Common myeloid progenitor, CD34-positive (primary cell): ENCODE data around the gene MUTYH.
A peak's percentile ranks its signal among the peaks of the same experiment; 100 is the strongest.

Source experiments
- CTCF ChIA-PET: fragments of 350-600 bp; sonication (Branson Sonifier 250); formaldehyde crosslinking; loops from one replicate; lab custom pipeline; 2021; ENCODE audit warnings: antibody characterized with exemption; lab: Charles Lee
- POLR2A ChIA-PET: fragments of 350-600 bp; sonication (Branson Sonifier 250); formaldehyde crosslinking; loops from one replicate; lab custom pipeline; 2021; ENCODE audit warnings: antibody characterized with exemption; lab: Charles Lee
- DNase-seq, 3 donors: peaks; one replicate each; pipeline versions ENCODE4 v3.0.0 to v3.0.0-alpha.2; 2013
- H3K27ac ChIP-seq, 2 experiments: 1 replicate in 1 of 2; 2 replicates in 1 of 2; pipeline ENCODE4 v1.7.0; 2013; ENCODE audit warnings: inconsistent platforms in 2 of 2, low read length in 2 of 2, mild to moderate bottlenecking in 2 of 2, low read depth in 1 of 2, moderate library complexity in 1 of 2; ENCODE audit not compliant: severe bottlenecking in 2 of 2, insufficient read depth in 1 of 2, poor library complexity in 1 of 2
- H3K27me3 ChIP-seq, 5 experiments: replicated peaks in 2 of 5; 1 replicate in 3 of 5; 2 replicates in 2 of 5; pipeline versions ENCODE4 v1.6.1 to v1.7.0; 2013; ENCODE audit warnings: low read length in 4 of 5, mild to moderate bottlenecking in 2 of 5, moderate library complexity in 2 of 5, inconsistent platforms in 1 of 5; ENCODE audit not compliant: insufficient read depth in 5 of 5, control insufficient read depth in 4 of 5
- H3K36me3 ChIP-seq, 4 experiments: 1 replicate in 2 of 4; 2 replicates in 2 of 4; pipeline versions ENCODE4 v1.6.1 to v1.7.0; 2013; ENCODE audit warnings: low read length in 3 of 4, control low read depth in 1 of 4, mild to moderate bottlenecking in 1 of 4; ENCODE audit not compliant: control insufficient read depth in 4 of 4, insufficient read depth in 4 of 4
- H3K4me1 ChIP-seq, 4 experiments: 1 replicate in 3 of 4; 2 replicates in 1 of 4; pipeline versions ENCODE4 v1.6.1 to v1.7.1; 2013; ENCODE audit warnings: low read length in 3 of 4, mild to moderate bottlenecking in 3 of 4, control low read depth in 1 of 4, inconsistent platforms in 1 of 4, moderate library complexity in 1 of 4; ENCODE audit not compliant: control insufficient read depth in 4 of 4, insufficient read depth in 4 of 4; ENCODE audit errors: control extremely low read depth in 1 of 4
- H3K4me3 ChIP-seq, 7 experiments: 1 replicate in 4 of 7; 2 replicates in 3 of 7; pipeline versions ENCODE4 v1.5.1 to v1.7.0; 2013; ENCODE audit warnings: mild to moderate bottlenecking in 7 of 7, low read length in 6 of 7, moderate library complexity in 6 of 7, inconsistent platforms in 2 of 7, low read depth in 2 of 7, control low read depth in 1 of 7; ENCODE audit not compliant: insufficient read depth in 4 of 7, control insufficient read depth in 1 of 7; ENCODE audit errors: extremely low read depth in 1 of 7
- H3K9me3 ChIP-seq, 5 experiments: 1 replicate in 4 of 5; 2 replicates in 1 of 5; pipeline versions ENCODE4 v1.6.1 to v1.7.1; 2013; ENCODE audit warnings: low read length in 4 of 5, mild to moderate bottlenecking in 2 of 5, inconsistent platforms in 1 of 5, low read depth in 1 of 5, moderate library complexity in 1 of 5; ENCODE audit not compliant: control insufficient read depth in 4 of 5, insufficient read depth in 2 of 5; ENCODE audit errors: control extremely low read depth in 1 of 5
- WGBS: methylation state at CpG from one replicate; pipeline ENCODE4 v1.1.5; 2013; ENCODE audit not compliant: insufficient coverage; 5-methylcytosine and 5-hydroxymethylcytosine counted together

Gene MUTYH

GRCh38 chr1:45302505-45303150 lies 37.6 kb downstream of the MUTYH start:
- POLR2A ChIA-PET: interaction anchor here (1.0 to 1.3 kb wide), 2 partner anchors 37 to 292 kb away, joined by 3 to 12 read pairs; partner anchors contain the start of genes HECTD3, MUTYH and TOE1
- H3K4me3 ChIP-seq: peak overlapping the region; percentile 53 to 90 (median 72)
- H3K27ac ChIP-seq: peak overlapping the region; percentile 66 to 84
- no peaks in the 10 kb centered on the region for H3K36me3 ChIP-seq
- WGBS: 95% methylated on average over 11 of the region's 16 CpGs
- CTCF ChIA-PET: interaction anchor here (0.6 to 18.6 kb wide), 15 partner anchors 11 to 517 kb away, joined by 3 to 402 read pairs (median 3); partner anchors contain the start of genes AKR1A1, HECTD3, MUTYH and TOE1
- peaks cover 2 to 24% (median 20%) of the 10 kb centered on the region in 4 experiments for H3K4me1 ChIP-seq
- no peaks in the 10 kb centered on the region for H3K27me3 ChIP-seq
- no peak for DNase-seq
- H3K9me3 ChIP-seq: no peaks in the 10 kb centered on the region

- Histone ChIP-seq H3K27ac (no peak overlapping the region), H3K4me1 (peaks cover 2 to 19% (median 17%) of the 10 kb centered on the region in 4 experiments), H3K36me3 (no peaks in the 10 kb centered on the region), H3K9me3 (no peaks in the 10 kb centered on the region), H3K4me3 (no peak overlapping the region), H3K27me3 (no peaks in the 10 kb centered on the region)
- POLR2A ChIA-PET: interaction anchor here (0.6 kb wide), 1 partner anchor 26 kb away, joined by 3 read pairs; the partner anchor contains the start of gene HPDL
- no peak for DNase-seq
- CTCF ChIA-PET: interaction anchor here (1.0 to 18.6 kb wide), 9 partner anchors 15 to 569 kb away, joined by 3 to 402 read pairs (median 4); partner anchors contain the start of genes HECTD3, HPDL, TESK2 and UROD
- WGBS: 100% methylated on average over 2 of the region's 2 CpGs
Observed at GRCh38 chr1:45300669-45300997, 39.6 kb downstream of the MUTYH start.

DNA sequence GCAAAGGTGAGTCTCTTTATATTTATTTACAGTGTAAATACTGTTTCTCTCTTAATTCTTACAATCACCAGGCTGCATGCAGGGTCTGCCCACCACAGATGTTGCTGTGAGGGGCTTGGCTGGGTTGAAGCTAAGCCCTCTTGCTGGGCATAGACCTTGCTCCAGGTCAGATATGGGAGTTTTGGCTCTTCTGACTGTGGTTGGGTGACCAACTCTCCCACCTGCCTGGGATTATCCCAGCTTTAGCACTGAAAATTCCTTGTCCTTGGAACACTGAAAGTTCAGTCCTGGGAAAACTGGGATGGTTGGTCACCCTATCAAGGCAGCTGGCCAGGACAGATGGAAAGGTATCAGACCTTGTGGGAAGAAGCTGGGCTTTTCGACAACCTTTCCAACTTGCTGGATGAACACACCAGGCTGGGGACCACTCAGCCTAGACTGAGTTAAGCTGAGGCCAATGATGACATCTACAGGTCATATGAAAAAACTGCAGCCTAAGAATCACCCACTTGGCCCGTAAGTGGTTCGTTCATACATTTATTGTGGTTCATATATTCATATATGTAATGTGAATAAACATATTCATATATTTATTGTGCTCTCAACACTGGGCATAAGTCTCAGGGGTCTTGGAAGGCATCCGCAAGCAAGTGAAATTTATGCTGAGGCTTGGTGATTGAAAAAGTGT lies 40.1 kb downstream of the MUTYH start:
- peak; percentile 81 to 90 (median 86) for DNase-seq
- CTCF ChIA-PET: interaction anchor here (0.8 to 18.6 kb wide), 14 partner anchors 16 to 568 kb away, joined by 3 to 402 read pairs (median 4); partner anchors contain the start of genes HECTD3, HPDL, TESK2 and UROD
- no peaks in the 10 kb centered on the region for H3K9me3 ChIP-seq
- peaks cover 2 to 18% (median 16%) of the 10 kb centered on the region in 4 experiments for H3K4me1 ChIP-seq
- WGBS: 51% methylated on average over 2 of the region's 4 CpGs
- POLR2A ChIA-PET: interaction anchor here (0.6 kb wide), 3 partner anchors 9 to 579 kb away, joined by 3 to 5 read pairs (median 3); partner anchors contain the start of gene HPDL
- no peaks in the 10 kb centered on the region for H3K36me3 ChIP-seq
- no peak overlapping the region for H3K4me3 ChIP-seq
- no peaks in the 10 kb centered on the region for H3K27me3 ChIP-seq
- H3K27ac ChIP-seq: no peak overlapping the region

DNA sequence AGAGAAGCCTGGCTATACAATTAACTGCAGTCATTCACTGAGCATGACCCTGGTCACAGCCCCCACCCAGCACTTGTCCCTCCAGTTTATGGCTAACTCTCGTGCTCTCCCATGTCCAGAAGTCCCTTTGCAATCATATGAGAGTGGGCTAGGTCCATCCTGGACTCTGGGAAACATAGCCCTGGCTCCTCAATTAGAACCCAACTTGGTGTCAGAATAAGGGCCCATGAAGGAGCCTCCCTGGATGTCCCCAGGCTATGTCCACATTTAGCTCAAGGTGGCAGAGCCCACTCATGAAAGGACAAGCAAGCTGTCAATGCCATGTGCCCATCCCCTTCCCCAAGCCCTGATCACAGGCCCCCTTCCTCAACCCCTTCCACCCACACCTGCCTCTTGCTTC lies 40.9 kb downstream of the MUTYH start:
- ChIA-PET POLR2A (no interaction called here), CTCF (interaction anchor here (0.6 to 18.6 kb wide), 8 partner anchors 16 to 1489 kb away, joined by 3 to 402 read pairs (median 4); partner anchors contain the start of genes HECTD3 and UROD)
- Histone ChIP-seq H3K36me3 (no peaks in the 10 kb centered on the region), H3K4me1 (peaks cover 2 to 10% (median 9%) of the 10 kb centered on the region in 4 experiments), H3K9me3 (no peaks in the 10 kb centered on the region), H3K4me3 (no peak overlapping the region), H3K27me3 (no peaks in the 10 kb centered on the region), H3K27ac (no peak overlapping the region)
- no peak for DNase-seq
- WGBS: no CpG with 5 or more reads among the region's 1 CpG

DNA sequence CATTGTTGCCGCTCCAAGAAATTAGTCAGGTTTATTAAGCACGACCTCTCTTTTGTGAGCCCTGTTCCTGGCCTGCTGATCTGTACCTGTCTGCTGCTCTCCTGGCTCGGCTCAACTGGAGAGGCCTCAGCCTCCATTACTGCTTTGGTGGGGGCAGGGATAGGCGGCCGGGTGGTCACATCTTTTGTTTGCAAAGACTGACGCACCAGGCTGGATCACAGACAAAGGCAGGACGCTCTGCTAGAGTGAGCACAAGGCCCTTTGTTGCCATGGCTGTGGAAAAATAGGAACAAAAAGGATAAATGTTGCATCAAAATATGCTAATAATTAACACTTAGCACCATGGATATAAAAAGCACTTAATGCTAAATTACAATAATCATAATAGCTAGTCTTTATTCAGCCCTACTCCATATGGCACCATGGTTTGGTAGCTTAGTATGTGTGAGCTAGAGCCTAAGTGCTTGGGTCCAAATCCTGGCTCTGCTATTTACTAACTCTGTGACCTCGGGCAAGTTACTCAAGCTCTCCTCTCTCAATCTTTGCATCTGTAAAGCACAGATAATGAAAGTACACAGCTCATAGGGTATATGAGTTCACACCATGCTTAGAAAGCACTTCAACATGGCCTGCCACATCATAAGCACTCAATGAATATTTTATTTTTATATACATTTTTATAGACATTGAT lies 42.4 kb downstream of the MUTYH start:
- ChIA-PET CTCF (interaction anchor here (0.5 to 18.6 kb wide), 4 partner anchors 17 to 471 kb away, joined by 3 to 402 read pairs (median 3); partner anchors contain the start of genes HECTD3 and UROD), POLR2A (no interaction called here)
- H3K4me1 ChIP-seq: peaks cover 0 to 3% (median 2%) of the 10 kb centered on the region in 4 experiments
- H3K36me3 ChIP-seq: no peaks in the 10 kb centered on the region
- DNase-seq: no peak
- H3K4me3 ChIP-seq: no peak overlapping the region
- 97% methylated on average over 6 of the region's 8 CpGs for WGBS
- H3K27ac ChIP-seq: no peak overlapping the region
- H3K27me3 ChIP-seq: no peaks in the 10 kb centered on the region
- H3K9me3 ChIP-seq: no peaks in the 10 kb centered on the region

DNA sequence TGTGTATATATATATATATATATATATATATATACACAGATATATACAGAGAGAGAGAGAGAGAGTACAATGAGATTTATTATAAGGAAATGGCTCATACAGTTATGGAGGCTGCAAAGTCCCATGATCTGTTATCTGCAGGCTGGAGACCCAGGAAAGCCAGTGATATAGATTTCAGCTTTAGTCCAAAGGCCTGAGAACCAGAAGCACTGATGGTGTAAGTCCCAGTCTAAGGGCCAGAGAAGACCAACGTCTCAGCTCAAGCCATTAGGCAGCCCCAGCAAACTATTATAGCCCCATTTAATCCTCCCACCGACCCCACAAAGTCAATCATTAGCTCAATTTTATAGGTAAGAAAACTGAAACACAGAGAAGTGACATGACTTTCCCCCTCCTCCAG lies 48.5 kb downstream of the MUTYH start:
- WGBS: no CpG with 5 or more reads among the region's 2 CpGs
- no peak overlapping the region for H3K4me3 ChIP-seq
- no peak for DNase-seq
- no peaks in the 10 kb centered on the region for H3K9me3 ChIP-seq
- POLR2A ChIA-PET: no interaction called here
- H3K36me3 ChIP-seq: no peaks in the 10 kb centered on the region
- no peak overlapping the region for H3K27ac ChIP-seq
- H3K4me1 ChIP-seq: no peaks in the 10 kb centered on the region
- H3K27me3 ChIP-seq: no peaks in the 10 kb centered on the region
- CTCF ChIA-PET: interaction anchor here (0.7 to 18.6 kb wide), 3 partner anchors 10 to 276 kb away, joined by 4 to 402 read pairs (median 5); partner anchors contain the start of genes HECTD3 and UROD
